ENCODE measurements around the gene CMSS1. TPM values are rescaled to one million over a fixed set of nuclear protein-coding genes. Genes with fewer than 3 reads are reported as not detected.

Gene CMSS1
- total RNA-seq, 4 donors from 2014 or later = 1.8 to 41.2 (median 17.0) TPM

DNA sequence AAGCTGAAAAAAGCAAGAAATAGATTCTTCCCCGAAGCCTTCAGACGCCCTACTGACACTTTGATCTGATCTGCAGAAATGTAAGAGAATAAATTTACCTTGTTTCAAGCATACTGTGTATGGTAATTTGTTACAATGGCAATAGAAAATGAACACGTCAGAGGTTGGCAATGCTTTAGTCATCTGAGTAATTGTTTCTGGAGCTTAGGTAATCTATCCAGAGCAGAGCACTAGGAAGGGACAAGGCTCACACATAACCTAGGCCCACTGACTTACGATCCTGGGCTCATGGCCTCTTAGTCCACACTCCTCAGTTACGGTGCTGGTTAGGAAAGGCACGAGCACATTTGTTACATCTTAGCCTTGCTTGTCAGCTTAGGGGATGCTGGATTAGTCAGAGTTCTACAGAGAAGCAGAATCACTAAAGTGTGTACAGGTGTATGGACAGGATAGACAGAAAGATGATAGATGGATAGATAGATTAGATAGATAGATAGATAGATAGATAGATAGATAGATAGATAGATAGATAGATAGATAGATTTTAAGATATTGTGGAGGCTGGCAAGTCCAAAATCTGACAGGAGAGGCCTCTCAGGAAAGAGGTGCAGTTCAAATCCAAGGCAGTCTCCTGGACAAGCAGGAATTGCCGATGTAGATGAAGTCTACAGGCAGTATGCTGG is 396.4 kb downstream of the CMSS1 start:
- TF ChIP-seq, protein P1, sequence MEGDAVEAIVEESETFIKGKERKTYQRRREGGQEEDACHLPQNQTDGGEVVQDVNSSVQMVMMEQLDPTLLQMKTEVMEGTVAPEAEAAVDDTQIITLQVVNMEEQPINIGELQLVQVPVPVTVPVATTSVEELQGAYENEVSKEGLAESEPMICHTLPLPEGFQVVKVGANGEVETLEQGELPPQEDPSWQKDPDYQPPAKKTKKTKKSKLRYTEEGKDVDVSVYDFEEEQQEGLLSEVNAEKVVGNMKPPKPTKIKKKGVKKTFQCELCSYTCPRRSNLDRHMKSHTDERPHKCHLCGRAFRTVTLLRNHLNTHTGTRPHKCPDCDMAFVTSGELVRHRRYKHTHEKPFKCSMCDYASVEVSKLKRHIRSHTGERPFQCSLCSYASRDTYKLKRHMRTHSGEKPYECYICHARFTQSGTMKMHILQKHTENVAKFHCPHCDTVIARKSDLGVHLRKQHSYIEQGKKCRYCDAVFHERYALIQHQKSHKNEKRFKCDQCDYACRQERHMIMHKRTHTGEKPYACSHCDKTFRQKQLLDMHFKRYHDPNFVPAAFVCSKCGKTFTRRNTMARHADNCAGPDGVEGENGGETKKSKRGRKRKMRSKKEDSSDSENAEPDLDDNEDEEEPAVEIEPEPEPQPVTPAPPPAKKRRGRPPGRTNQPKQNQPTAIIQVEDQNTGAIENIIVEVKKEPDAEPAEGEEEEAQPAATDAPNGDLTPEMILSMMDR (IDR thresholded peaks at IDR 0.05) = no peak
- TF ChIP-seq POLR2A (IDR thresholded peaks at IDR 0.05) = no peak
- H3K36me3 ChIP-seq = no peaks in the 10 kb centered on the region
- no peaks in the 10 kb centered on the region for H3K9me3 ChIP-seq
- peaks cover 0 to 11% of the 10 kb centered on the region in 2 donors for H3K4me1 ChIP-seq
- DNase-seq = no peak
- H3K27me3 ChIP-seq = no peaks in the 10 kb centered on the region
- H3K27ac ChIP-seq = no peak overlapping the region
- H3K4me3 ChIP-seq = no peak overlapping the region
- intact Hi-C loops (cut with DNase I; ENCODE audit: low total_unique reads) = no loop called here

DNA sequence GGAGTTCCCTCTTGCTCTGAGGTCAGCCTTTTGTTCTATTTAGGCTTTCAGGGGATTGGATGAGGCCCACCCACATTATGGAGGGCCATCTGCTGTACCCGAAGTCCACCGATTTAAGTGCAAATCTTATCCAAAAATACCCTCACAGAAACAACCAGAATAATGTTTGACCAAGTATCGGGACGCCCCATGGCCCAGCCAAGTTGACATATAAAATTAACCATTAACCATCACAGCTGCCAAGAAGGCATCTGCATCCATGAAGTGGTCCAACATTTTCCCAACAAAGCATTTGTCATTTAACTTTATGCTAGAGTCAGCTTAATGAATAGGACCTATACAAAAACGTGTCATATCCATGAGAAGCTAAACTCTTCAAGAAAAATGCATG is 396.9 kb downstream of the CMSS1 start:
- Histone ChIP-seq H3K27me3 (no peaks in the 10 kb centered on the region), H3K27ac (no peak overlapping the region), H3K9me3 (no peaks in the 10 kb centered on the region), H3K4me3 (no peak overlapping the region), H3K36me3 (no peaks in the 10 kb centered on the region), H3K4me1 (peaks cover 0 to 11% of the 10 kb centered on the region in 2 donors)
- TF ChIP-seq, protein P1 (IDR thresholded peaks at IDR 0.05) = no peak
- no peak for TF ChIP-seq POLR2A (IDR thresholded peaks at IDR 0.05)
- DNase-seq = no peak
- intact Hi-C loops (cut with DNase I; ENCODE audit: low total_unique reads) = no loop called here

DNA sequence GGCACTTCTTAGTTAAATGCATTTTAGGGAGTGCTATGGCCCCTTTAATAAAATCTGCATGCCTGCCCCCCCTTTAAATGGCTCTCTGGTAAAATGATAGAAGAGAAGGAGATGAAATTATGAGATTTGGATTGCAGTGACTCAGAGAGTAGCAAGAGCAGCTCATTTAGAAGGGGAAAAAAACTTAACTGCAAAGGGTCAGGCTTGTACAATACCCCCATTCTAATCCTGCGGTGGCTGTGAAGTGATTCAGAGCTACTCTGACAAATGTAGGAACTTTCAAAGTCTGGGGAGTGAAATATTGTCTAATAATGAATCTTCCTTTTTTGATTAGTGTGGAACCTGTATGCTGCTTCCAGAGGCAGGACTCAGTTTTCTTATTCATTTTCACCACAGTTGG is 399.1 kb downstream of the CMSS1 start:
- no peaks in the 10 kb centered on the region for H3K27me3 ChIP-seq
- no peaks in the 10 kb centered on the region for H3K36me3 ChIP-seq
- no peaks in the 10 kb centered on the region for H3K9me3 ChIP-seq
- no peak overlapping the region for H3K27ac ChIP-seq
- no peaks in the 10 kb centered on the region for H3K4me1 ChIP-seq
- TF ChIP-seq, protein P1 (IDR thresholded peaks at IDR 0.05) = no peak
- no peak for TF ChIP-seq POLR2A (IDR thresholded peaks at IDR 0.05)
- intact Hi-C loops (cut with DNase I; ENCODE audit: low total_unique reads) = no loop called here
- H3K4me3 ChIP-seq = no peak overlapping the region
- no peak for DNase-seq

DNA sequence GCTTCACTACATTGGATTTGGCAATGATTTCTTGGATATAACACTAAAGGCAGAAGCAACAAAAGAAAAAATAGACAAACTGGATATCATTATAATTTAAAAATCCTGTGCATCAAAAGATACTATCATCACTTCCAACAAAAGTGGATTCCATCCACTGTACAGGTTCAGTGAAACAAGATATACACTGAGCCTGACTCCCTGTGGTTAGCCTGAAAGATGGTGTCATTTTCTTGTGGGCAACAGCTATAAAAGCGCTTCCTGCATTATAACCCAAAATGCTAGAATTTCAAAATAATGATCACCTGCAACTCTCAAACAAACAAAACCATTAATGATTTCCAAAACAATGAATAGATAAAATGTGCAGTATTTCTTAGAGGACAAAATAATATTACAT is 403.5 kb downstream of the CMSS1 start:
- H3K9me3 ChIP-seq = no peaks in the 10 kb centered on the region
- TF ChIP-seq, protein P1 (IDR thresholded peaks at IDR 0.05) = no peak
- TF ChIP-seq POLR2A (IDR thresholded peaks at IDR 0.05) = no peak
- no peak overlapping the region for H3K27ac ChIP-seq
- H3K27me3 ChIP-seq = no peaks in the 10 kb centered on the region
- DNase-seq = no peak
- H3K4me1 ChIP-seq = no peaks in the 10 kb centered on the region
- intact Hi-C loops (cut with DNase I; ENCODE audit: low total_unique reads) = no loop called here
- no peaks in the 10 kb centered on the region for H3K36me3 ChIP-seq
- no peak overlapping the region for H3K4me3 ChIP-seq

DNA sequence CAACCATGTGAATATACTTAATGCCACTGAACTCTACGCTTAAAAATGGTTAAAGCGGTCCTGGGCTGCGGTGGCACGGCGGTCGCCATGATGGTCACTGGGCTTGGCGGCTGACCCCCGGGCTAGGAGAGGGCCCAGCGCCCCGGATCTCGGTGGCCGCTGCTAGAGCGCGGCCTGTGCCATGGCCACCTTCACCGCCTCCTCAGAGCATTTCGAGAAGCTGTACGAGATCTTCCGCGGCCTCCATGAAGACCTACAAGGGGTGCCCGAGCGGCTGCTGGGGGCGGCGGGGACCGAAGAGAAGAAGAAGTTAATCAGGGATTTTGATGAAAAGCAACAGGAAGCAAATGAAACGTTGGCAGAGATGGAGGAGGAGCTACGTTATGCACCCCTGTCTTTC is 407.5 kb downstream of the CMSS1 start:
- intact Hi-C loops (cut with DNase I; ENCODE audit: low total_unique reads) = no loop called here
- DNase-seq = no peak
- Histone ChIP-seq H3K9me3 (no peaks in the 10 kb centered on the region), H3K27me3 (no peaks in the 10 kb centered on the region), H3K27ac (no peak overlapping the region), H3K4me3 (no peak overlapping the region), H3K4me1 (no peaks in the 10 kb centered on the region), H3K36me3 (no peaks in the 10 kb centered on the region)
- TF ChIP-seq, protein P1 (IDR thresholded peaks at IDR 0.05) = no peak

Measured in uterus (tissue), 4 donors.